Measurements from ENCODE around the gene MYO1E.

Gene MYO1E

DNA sequence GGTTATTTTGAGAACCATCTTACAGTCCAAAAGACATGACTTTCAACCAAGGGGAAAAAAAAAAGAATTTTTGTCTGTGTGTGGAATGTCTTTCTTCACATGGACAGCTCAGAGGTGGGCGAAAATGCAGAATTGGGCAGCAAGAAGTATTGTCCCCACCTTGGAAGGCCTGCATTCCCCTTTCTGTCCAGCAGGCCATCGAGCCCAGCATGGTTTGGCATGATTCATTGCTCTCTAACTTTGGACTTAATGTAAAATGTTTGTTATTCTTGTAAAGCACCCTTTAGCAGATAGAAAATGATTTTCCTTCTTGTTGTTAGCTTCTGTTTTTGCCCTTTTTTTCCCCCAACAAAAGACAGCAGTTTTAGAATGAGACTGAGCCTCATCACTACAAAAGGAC lies 12.4 kb downstream of the MYO1E start:
- H3K9me3 ChIP-seq, result no peaks in the 10 kb centered on the region
- no peak overlapping the region for H3K4me3 ChIP-seq
- peak in 1 of 2 experiments; percentile 22 for TF ChIP-seq CTCF (IDR thresholded peaks at IDR 0.05)
- H3K27ac ChIP-seq, result peak overlapping the region in 1 of 2 donors; percentile 11
- H3K36me3 ChIP-seq, result peaks cover 0 to 8% (median 0%) of the 10 kb centered on the region in 3 donors
- intact Hi-C loops (cut with DNase I; ENCODE audit: low total_unique reads), result loop anchor here (10.0 kb wide), 1 partner anchor 116 kb away; no protein-coding TSS in a partner anchor
- peaks cover 0 to 39% (median 3%) of the 10 kb centered on the region in 4 donors for H3K4me1 ChIP-seq
- no peak for DNase-seq
- H3K27me3 ChIP-seq, result no peaks in the 10 kb centered on the region

- no peak overlapping the region for H3K4me3 ChIP-seq
- intact Hi-C loops (cut with DNase I; ENCODE audit: low total_unique reads), result no loop called here
- no peaks in the 10 kb centered on the region for H3K9me3 ChIP-seq
- no peak for TF ChIP-seq CTCF (IDR thresholded peaks at IDR 0.05)
- peaks cover 0 to 8% (median 0%) of the 10 kb centered on the region in 3 donors for H3K36me3 ChIP-seq
- DNase-seq, result no peak
- no peak overlapping the region for H3K27ac ChIP-seq
- H3K4me1 ChIP-seq, result peaks cover 0 to 54% (median 16%) of the 10 kb centered on the region in 4 donors
- H3K27me3 ChIP-seq, result no peaks in the 10 kb centered on the region
These were observed 16.9 kb downstream of the MYO1E start for GRCh38 chr15:59355730-59356129.

GRCh38 chr15:59354417-59355031 lies 18.1 kb downstream of the MYO1E start:
- H3K36me3 ChIP-seq, result peaks cover 0 to 8% (median 0%) of the 10 kb centered on the region in 3 donors
- no peaks in the 10 kb centered on the region for H3K9me3 ChIP-seq
- no peak for DNase-seq
- no peaks in the 10 kb centered on the region for H3K27me3 ChIP-seq
- H3K4me1 ChIP-seq, result peaks cover 0 to 55% (median 26%) of the 10 kb centered on the region in 4 donors
- intact Hi-C loops (cut with DNase I; ENCODE audit: low total_unique reads), result no loop called here
- no peak overlapping the region for H3K27ac ChIP-seq
- no peak overlapping the region for H3K4me3 ChIP-seq
- no peak for TF ChIP-seq CTCF (IDR thresholded peaks at IDR 0.05)

GRCh38 chr15:59353994-59354416 lies 18.7 kb downstream of the MYO1E start:
- H3K27me3 ChIP-seq, result no peaks in the 10 kb centered on the region
- no peak for DNase-seq
- peaks cover 0 to 8% (median 0%) of the 10 kb centered on the region in 3 donors for H3K36me3 ChIP-seq
- H3K4me1 ChIP-seq, result peaks cover 0 to 57% (median 31%) of the 10 kb centered on the region in 4 donors
- no peak overlapping the region for H3K27ac ChIP-seq
- no peak for TF ChIP-seq CTCF (IDR thresholded peaks at IDR 0.05)
- no peaks in the 10 kb centered on the region for H3K9me3 ChIP-seq
- no peak overlapping the region for H3K4me3 ChIP-seq
- intact Hi-C loops (cut with DNase I; ENCODE audit: low total_unique reads), result no loop called here

DNA sequence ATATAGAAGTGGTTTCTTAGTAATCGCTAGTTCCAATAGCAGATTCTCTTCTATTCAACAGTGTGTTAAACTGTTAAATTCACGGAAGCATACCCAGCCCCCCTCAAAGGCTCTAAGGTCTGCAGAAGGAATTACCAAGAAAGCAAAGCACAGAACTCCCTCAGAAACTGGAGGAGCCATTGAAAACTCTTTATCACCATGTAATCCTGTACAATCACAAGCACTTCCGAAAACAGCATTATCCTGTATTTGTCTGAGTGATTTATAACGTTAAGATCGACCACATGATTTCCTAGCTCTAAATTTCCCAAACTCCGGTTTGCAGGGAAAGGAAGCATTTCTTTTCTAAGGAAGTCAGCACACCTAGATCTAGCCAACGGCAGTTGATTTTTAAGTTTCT lies 20.0 kb downstream of the MYO1E start:
- peaks cover 0 to 58% (median 33%) of the 10 kb centered on the region in 4 donors for H3K4me1 ChIP-seq
- no peak overlapping the region for H3K4me3 ChIP-seq
- H3K9me3 ChIP-seq, result no peaks in the 10 kb centered on the region
- no peaks in the 10 kb centered on the region for H3K27me3 ChIP-seq
- H3K36me3 ChIP-seq, result peaks cover 0 to 2% (median 0%) of the 10 kb centered on the region in 3 donors
- no peak for DNase-seq
- H3K27ac ChIP-seq, result no peak overlapping the region
- intact Hi-C loops (cut with DNase I; ENCODE audit: low total_unique reads), result no loop called here
- TF ChIP-seq CTCF (IDR thresholded peaks at IDR 0.05), result no peak
